NCI-H1105 treated with DMSO at 0.1 percent for 48 hours (cell line): ENCODE results near the gene SELENOS.
A peak's percentile ranks its signal among the peaks of the same experiment; 100 is the strongest.

Source experiments
- DNase-seq: peaks from one replicate; lab custom pipeline; 2025; lab: John Stamatoyannopoulos, UW

Gene SELENOS, protein sequence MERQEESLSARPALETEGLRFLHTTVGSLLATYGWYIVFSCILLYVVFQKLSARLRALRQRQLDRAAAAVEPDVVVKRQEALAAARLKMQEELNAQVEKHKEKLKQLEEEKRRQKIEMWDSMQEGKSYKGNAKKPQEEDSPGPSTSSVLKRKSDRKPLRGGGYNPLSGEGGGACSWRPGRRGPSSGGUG

GRCh38 chr15:101277038-101277822 lies at the start of gene SELENOS:
Gene SELENOS (minus strand): TSS chr15:101277485. CDS start chr15:101277417, 68 bp downstream.
- peak; percentile 87 for DNase-seq

DNA sequence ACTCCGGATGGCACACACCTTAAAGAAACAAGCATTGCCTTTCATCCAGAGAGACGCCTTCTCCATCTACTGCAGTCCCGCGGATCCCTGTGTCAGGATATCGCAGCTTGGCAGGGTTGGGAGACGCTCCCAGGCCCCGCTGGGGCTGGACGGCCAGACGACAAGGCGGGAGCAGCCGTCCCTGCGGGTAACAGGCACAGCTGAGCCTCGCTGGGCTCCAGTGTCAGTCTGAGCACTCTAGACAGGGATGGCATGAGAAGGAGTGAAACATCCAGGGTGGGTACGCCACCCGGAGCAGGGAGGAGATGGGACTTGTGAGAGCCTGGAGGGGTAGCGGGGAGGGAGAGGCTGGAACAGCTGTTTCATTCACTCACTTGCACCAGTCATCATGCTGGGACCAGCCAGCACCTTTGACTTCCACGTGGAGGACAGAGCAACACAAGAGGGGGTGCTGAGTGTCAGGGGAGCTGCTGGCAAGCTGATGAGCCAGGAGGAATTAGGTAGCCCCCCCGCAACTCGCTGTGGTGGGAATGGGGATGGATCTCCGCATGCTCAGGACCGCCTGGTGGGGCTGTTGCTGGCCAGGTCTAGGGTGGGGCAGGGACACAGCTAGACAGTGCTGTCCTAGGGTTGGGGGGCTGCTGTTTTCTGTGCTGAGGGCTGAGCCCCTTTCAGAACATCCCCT lies 49.3 kb upstream of the SELENOS start:
- DNase-seq = no peak

DNA sequence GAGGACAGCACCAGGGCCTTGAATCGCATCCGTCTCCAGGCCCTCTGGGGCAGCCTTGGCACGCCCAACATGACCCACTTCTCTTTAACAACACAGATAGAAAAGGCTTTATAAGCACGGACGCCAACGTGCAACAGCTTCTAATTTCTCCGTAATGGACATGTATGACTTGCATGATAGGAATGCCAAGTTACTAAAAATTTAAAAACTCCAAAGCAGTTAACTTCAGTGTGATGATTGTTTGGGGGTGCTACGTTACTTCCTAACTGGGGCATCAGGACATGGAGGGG lies 48.7 kb upstream of the SELENOS start:
- no peak for DNase-seq

GRCh38 chr15:101325263-101326025 lies 48.2 kb upstream of the SELENOS start:
- no peak for DNase-seq

DNA sequence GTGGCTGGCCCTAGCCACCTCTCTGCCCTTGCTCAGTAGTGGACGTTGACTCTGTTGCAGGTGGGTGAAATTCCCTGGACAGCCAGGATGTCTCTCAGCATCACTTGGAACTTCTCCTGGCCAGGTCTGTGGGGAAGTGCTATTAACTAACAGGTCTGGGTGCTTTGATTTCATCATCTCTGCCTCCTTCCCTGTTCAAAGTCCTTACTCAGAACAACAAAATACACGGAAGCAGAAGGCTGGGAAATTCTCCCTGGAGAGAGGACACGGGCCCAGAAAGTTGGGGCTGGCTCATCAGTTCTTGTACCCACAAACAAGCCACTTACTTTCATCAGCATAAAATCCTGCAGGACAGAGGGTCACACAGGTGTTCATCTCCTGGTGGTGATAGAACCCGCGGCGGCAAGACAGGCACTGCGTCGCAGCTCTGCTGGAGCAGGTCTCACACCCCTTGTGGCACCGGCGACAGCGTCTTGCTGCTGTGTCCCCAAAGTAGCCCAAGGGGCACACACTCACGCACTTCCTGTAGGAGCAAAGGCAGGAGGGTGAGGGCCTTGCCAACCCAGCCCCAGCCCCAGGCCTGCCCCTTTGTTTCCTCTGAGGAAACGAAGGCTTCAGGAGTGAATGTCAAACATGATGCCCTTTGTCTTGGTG lies 47.4 kb upstream of the SELENOS start:
- no peak for DNase-seq

DNA sequence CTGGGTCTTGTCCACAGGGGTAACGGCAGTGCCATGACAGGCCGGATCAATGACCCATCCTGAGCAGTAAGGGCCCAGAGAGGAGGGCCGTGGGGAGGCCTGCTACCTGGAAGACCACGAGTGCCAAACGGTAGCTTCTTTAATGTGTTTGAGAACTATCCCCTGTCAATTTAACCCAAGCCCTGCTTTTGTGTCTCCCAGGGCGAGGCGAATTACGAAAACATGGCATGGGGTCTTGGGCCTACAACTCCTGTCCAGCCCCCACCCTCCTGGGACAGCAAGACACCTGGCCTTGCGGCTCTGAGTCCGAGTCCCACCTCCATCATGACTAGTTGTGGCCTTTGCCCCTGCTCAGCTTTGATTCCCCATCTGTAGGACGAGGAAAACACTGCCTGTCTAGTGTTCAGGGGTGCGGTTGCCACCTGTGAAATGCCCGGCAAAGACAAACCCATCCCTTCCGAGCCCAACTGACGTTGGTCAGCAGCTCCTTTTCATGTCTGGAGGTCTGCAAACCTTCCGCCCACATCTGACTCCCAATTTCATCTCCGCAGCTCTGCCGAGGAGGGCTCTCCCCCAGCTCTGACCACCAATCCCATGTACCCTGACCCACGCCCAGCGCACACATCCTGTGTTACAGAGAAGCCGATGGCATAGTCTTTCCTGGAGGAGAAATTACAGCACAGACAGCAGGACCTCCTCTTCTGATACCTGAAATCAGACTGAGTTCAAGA lies 46.7 kb upstream of the SELENOS start:
- no peak for DNase-seq

DNA sequence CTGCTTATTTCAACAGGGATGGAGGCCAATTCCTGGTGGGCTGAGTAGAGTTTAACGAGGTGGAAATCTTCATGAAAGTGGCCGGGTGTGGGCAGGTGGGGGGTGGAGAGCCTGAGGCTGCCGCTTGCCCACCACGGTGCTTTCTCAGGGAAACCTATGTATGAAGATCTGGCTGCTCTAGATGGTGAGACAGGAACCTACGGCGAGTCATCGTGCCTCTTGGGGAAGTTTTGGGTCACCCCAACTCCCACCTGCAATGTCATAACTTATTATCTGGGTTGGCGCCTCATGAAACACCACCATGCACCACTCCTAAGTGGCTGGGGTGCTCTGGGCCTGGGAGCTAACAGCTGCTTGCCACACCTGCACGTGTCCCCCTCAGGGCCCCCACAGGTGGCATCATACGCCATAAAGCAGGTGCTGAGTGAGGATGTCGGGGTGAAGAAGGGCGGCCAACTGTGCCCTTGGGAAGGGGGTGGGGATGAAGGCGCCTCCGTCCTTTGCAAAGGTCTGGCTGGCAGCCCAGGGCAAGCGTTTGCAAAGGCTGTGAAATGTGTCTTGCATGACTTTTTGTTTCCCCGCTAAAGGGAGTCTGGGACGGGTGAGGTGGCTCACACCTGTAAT lies 45.7 kb upstream of the SELENOS start:
- DNase-seq = no peak

GRCh38 chr15:101322016-101322695 lies 44.9 kb upstream of the SELENOS start:
- DNase-seq = no peak

GRCh38 chr15:101320501-101321052 lies 43.3 kb upstream of the SELENOS start:
- no peak for DNase-seq

GRCh38 chr15:101318839-101319238 lies 41.6 kb upstream of the SELENOS start:
- no peak for DNase-seq

DNA sequence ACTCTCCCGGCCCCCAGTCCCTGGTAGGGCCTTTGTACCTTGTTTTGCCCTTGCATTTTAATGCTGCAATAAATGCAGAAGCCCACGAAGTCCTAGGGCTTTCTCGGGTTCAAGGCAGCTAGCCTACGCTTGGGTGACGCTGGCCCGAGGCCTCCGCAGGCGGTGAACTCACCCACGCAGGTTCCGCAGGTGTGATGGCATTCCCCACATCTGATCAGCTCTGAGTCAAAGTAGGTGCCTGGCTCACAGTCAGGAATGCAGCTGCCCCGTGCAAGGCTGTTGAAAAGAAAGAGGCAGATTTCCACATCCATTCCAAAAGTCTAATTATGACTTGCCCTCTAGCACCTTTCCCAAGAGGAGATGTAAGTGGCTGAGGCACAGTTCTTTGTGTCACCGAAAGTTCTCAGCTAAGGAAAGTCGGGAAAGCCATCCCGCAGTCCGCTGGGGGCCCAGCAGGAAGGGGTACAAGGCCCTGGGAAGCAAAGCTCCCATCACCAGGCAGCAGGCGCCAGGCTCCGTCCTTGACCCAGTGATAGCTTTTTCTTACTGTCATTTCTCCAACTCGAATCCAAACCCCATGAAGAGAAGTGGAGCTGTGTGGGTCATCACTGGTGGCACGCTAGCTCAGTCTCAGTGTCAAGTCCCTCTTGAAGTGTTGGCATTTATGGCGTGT lies 41.0 kb upstream of the SELENOS start:
- no peak for DNase-seq

DNA sequence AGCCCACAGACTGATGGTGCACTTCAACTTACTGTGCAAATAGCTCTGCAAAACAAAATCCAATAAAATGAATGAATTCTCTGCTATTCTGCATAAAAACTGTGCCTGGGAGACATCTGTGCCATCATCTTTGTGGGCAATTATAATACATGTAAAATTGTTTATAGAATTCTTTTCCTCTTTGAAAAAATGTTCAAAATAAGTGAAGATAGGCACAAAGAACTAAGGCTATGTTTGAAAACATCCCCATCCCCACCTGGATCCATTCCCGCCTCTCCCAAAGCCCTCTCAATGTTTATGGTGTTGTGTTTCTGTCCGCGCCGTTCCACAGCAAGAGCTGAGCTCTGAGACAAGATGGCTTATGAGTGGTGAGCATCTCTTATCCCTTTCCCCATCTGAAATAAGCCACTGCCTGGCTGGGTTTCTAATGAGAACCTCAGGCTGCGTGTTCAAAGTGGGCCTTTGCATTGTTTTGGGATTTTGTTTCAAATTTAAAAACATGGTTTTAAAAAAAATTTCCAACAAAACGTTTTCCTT lies 40.1 kb upstream of the SELENOS start:
- no peak for DNase-seq

GRCh38 chr15:101316529-101316928 lies 39.2 kb upstream of the SELENOS start:
- no peak for DNase-seq

DNA sequence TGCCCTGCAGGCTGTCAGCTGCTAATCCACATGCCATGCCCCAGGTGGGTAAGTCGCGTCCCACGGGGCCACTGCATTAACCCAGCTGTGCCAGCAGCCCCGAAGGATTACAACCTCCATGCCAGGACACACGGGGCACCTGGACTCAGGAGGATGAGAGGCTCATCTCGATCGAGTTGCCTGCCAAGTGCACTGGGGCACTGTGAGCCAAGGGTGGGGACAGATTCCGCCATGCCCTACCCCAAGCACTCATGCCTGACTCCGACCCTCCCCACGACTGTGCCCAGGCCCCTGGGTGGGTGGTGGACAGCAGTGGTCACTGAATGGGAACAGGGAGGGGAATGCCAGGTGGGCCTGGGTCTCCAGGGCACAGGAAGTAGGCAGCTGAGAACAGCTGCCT lies 38.5 kb upstream of the SELENOS start:
- DNase-seq = no peak

DNA sequence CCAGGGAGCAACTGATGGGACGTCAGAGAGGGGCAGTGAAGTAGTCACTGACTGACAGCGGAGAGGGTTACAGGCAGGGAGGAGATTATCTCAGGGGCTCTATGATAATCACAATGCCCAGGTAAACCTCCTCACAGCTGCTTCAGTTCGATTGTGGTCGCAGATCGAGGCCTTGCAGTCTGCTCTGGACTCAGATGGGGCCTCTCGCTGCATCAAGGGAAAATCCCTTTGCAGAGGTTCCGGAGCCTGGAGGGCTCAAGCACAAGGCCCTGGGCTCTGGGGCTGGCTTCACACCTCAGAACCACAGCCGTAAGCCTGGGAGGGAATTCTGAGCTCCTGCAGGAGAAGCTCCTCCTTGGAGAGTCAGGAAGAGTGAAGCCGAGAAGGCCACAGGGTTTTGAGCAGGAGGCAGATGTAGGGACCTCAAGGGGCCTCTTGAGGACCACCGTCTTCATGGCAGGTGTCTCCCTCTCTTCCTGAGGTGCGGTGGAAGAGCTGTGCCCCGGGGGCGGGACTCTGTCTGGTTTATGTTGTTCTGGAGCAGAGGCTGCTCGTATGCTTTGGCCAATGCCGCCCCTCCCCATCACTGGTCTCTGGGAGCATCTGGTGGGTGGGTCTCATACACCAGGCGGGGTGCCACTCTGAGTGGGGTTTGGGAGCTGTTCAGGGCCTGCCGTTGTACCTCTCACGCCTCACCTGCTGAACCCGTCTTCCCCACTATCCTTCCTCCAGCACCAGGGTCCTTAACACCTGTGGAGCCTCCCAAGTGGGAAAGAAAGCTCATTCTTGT lies 37.2 kb upstream of the SELENOS start:
- no peak for DNase-seq

GRCh38 chr15:101313041-101313761 lies 35.9 kb upstream of the SELENOS start:
- DNase-seq = no peak

DNA sequence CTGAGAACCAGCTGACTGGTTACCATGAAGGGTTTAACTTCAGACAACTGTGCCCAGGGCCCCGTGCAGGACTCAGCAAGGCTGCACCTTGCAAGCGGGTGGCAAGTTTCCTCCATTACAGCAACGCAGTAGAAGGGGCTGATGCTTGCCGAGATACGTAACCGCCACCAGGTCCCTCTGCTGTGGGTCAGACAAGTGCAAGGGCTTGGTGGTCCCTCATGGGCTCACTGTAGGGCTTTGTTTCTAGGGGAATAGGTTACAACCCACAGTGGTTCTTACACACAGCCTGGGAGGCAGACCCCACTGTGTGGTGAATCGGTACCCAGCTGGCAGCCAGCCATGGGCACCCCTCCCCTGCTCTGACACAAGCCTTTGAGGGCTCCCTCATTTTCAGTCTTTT lies 33.2 kb upstream of the SELENOS start:
- DNase-seq = no peak

- no peak for DNase-seq
Observed at GRCh38 chr15:101310161-101310480, 32.8 kb upstream of the SELENOS start.
